HepG2 (cell line): Measurements from ENCODE around the gene NUFIP2. TPM values are rescaled to one million over a fixed set of nuclear protein-coding genes. Genes with fewer than 3 reads are reported as not detected.

Experiments used
- GABPB1 ChIP-seq: IDR thresholded peaks from 2 replicates; pipeline ENCODE4 v1.6.1; 2016; ENCODE audit warnings: mild to moderate bottlenecking, missing genetic modification reagents, moderate library complexity, missing compliant biosample characterization
- HNRNPK ChIP-seq: fragments of 200-400 bp; formaldehyde crosslinking; IDR thresholded peaks from 2 replicates; pipeline ENCODE4 v1.6.1; 2018; ENCODE audit warnings: low read length, low read depth, moderate library complexity, mild to moderate bottlenecking; ENCODE audit not compliant: poor library complexity, severe bottlenecking
- MAF1 ChIP-seq: sonication (generic); formaldehyde crosslinking; IDR thresholded peaks from 2 replicates; pipeline ENCODE4 v1.5.0; 2020; ENCODE audit warnings: missing genetic modification reagents, borderline replicate concordance
- MTF2 ChIP-seq: sonication (generic); formaldehyde crosslinking; IDR thresholded peaks from 2 replicates; pipeline ENCODE4 v1.5.0; 2020; ENCODE audit warnings: missing genetic modification reagents, borderline replicate concordance
- MXI1 ChIP-seq: IDR thresholded peaks from 3 replicates; pipeline ENCODE4 v1.6.1; 2012; ENCODE audit warnings: low read depth, low read length, inconsistent platforms, borderline replicate concordance
- PCBP1 ChIP-seq: fragments of 200-400 bp; formaldehyde crosslinking; IDR thresholded peaks from 2 replicates; pipeline ENCODE4 v1.6.1; 2017; ENCODE audit warnings: mild to moderate bottlenecking, low read depth, low read length, borderline replicate concordance
- PHF21A ChIP-seq: sonication (generic); formaldehyde crosslinking; IDR thresholded peaks from 2 replicates; pipeline ENCODE4 v1.5.0; 2020; ENCODE audit warnings: mild to moderate bottlenecking, missing genetic modification reagents
- RORA ChIP-seq: sonication (generic); formaldehyde crosslinking; IDR thresholded peaks from 2 replicates; pipeline ENCODE4 v1.5.0; 2020; ENCODE audit warnings: mild to moderate bottlenecking, missing genetic modification reagents, moderate library complexity
- SNAPC2 ChIP-seq: sonication (generic); formaldehyde crosslinking; IDR thresholded peaks from 2 replicates; pipeline ENCODE4 v1.8.1; 2022; ENCODE audit warnings: mild to moderate bottlenecking, missing genetic modification reagents
- SOX13 ChIP-seq, 3 experiments: fragments of 450-650 bp in 1 of 3; sonication (generic) in 1 of 3; formaldehyde crosslinking in 1 of 3; IDR thresholded peaks in 2 of 3; conservative IDR thresholded peaks in 1 of 3; 2 replicates each; pipeline versions ENCODE4 v1.5.0 to v1.6.1; 2016 to 2020; ENCODE audit warnings: antibody characterized with exemption in 1 of 3, mild to moderate bottlenecking in 1 of 3, missing compliant biosample characterization in 1 of 3, missing genetic modification reagents in 1 of 3, moderate library complexity in 1 of 3
- ZBTB8A ChIP-seq: sonication (generic); formaldehyde crosslinking; IDR thresholded peaks from 2 replicates; pipeline ENCODE4 v1.4.0; 2020; ENCODE audit warnings: mild to moderate bottlenecking, low read depth, missing genetic modification reagents, borderline replicate concordance
- ZFY ChIP-seq: sonication (generic); formaldehyde crosslinking; IDR thresholded peaks from 2 replicates; pipeline ENCODE4 v1.4.0; 2020; ENCODE audit warnings: missing genetic modification reagents
- ZKSCAN1 ChIP-seq: fragments of 150-350 bp; IDR thresholded peaks from 2 replicates; pipeline ENCODE4 v1.6.1; 2014; ENCODE audit warnings: low read length
- ZNF225 ChIP-seq: sonication (generic); formaldehyde crosslinking; IDR thresholded peaks from 2 replicates; pipeline ENCODE4 v1.4.0; 2020; ENCODE audit warnings: mild to moderate bottlenecking, missing genetic modification reagents
- ZNF296 ChIP-seq: sonication (generic); formaldehyde crosslinking; conservative IDR thresholded peaks from 2 replicates; pipeline ENCODE4 v1.5.0; 2020; ENCODE audit warnings: mild to moderate bottlenecking, missing genetic modification reagents
- polyA plus RNA-seq, 8 experiments: library from polyadenylated mRNA; depleted of rRNA in 3 of 8; stranded (reverse) in 7 of 8; unstranded in 1 of 8; fragments of >200 nt; fragmentation: Illumina TruSeq in 4 of 8; extraction: Trizol in 4 of 8; gene quantifications; 2 replicates each; pipeline versions ENCODE4 v1.2.1 to v1.2.3, GENCODE V29; 2011 to 2016; ENCODE audit warnings: low read depth in 4 of 8, missing spikeins in 1 of 8, mixed read lengths in 1 of 8; ENCODE audit not compliant: insufficient read depth in 1 of 8
- total RNA-seq, 5 experiments: library from RNA; depleted of rRNA; stranded (reverse); fragments of >200 nt; fragmentation: Illumina TruSeq; extraction: Trizol; gene quantifications; 2 replicates each; pipeline ENCODE4 v1.2.3, GENCODE V29; 2016; ENCODE audit warnings: low read depth in 1 of 5
- TF ChIP-seq, protein P1 (sequence below), 2 experiments: sonication (generic) in 1 of 2; formaldehyde crosslinking in 1 of 2; IDR thresholded peaks; 2 replicates each; pipeline versions ENCODE4 v1.4.0 to v1.6.1; 2018 to 2020; ENCODE audit warnings: missing genetic modification reagents in 2 of 2, borderline replicate concordance in 1 of 2, low read depth in 1 of 2, mild to moderate bottlenecking in 1 of 2, missing biosample characterization in 1 of 2
- TF ChIP-seq, protein P2 (sequence below): IDR thresholded peaks from 2 replicates; pipeline ENCODE4 v1.6.1; 2012; ENCODE audit warnings: inconsistent platforms
- TF ChIP-seq, protein P3 (sequence below): sonication (generic); formaldehyde crosslinking; IDR thresholded peaks from 2 replicates; pipeline ENCODE4 v1.4.0; 2020; ENCODE audit warnings: mild to moderate bottlenecking, missing genetic modification reagents
- TF ChIP-seq, protein P4 (sequence below): sonication (generic); formaldehyde crosslinking; IDR thresholded peaks from 2 replicates; pipeline ENCODE4 v1.5.1; 2020; ENCODE audit warnings: mild to moderate bottlenecking, moderate library complexity, missing genetic modification reagents

The NUFIP2 gene
- total and polyA plus RNA-seq, 2 of the 13 experiments (the other 11 are each of a cell fraction or from before 2014, with no cell fraction given), result 10.3 to 30.8 TPM

DNA sequence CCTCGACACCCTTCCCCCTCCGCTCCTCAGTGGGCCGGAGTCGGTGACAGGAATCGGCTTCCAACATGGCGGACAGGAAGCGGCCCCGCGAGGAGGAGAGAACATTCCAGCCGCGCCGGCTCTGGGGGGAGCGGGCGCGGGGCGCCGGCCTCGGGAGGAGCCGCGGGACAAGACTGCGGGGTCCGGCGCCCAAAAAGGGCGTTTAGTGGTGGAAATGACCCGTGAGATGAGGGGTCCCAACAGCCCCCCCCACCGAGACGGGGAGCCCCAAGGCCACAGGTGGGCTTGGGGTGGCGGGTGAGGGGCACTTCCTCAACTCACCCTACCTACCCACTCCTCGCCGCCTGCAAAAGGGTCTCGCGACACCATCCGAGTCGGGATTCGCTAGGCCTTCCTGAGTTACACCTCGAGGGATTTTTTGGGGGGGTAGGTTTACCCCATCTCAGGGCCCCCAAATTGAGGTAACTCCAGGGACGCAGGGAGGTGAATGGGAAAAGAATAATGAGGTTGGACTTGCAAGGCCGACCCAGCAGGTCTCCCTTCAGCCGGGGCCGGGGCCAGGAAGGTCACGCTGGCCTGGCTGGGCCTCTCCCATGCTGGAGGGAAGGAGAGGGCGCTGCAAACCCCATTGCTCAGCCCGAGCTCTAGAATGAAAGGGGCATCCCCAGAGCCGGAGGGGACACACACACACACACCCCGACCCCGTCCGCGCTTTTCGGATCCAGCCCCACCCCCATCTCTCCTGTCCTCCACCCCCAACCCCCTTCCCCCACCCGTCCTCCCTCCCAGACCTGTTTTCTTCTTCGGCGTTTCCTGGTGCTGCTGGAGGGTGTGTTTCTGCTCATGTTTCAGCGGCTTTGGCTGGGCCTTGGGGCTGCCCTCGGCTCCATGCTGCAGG is 707 bp downstream of the NUFIP2 start (continued):
- TF ChIP-seq, protein P1, sequence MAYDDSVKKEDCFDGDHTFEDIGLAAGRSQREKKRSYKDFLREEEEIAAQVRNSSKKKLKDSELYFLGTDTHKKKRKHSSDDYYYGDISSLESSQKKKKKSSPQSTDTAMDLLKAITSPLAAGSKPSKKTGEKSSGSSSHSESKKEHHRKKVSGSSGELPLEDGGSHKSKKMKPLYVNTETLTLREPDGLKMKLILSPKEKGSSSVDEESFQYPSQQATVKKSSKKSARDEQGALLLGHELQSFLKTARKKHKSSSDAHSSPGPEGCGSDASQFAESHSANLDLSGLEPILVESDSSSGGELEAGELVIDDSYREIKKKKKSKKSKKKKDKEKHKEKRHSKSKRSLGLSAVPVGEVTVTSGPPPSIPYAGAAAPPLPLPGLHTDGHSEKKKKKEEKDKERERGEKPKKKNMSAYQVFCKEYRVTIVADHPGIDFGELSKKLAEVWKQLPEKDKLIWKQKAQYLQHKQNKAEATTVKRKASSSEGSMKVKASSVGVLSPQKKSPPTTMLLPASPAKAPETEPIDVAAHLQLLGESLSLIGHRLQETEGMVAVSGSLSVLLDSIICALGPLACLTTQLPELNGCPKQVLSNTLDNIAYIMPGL (CRISPR knock-in tag; IDR thresholded peaks at IDR 0.05; ENCODE audit: borderline replicate concordance in 1 of 2, low read depth in 1 of 2), result peak in 1 of 2 experiments; percentile 46; a peak in 1 of 4 replicates
- TF ChIP-seq RORA (CRISPR knock-in tag) (no peak), SNAPC2 (no peak), SOX13 (IDR thresholded peaks at IDR 0.05) (no peak), SOX13 (CRISPR knock-in tag; conservative IDR thresholded peaks at IDR 0.05 in 1 of 2, IDR thresholded peaks at IDR 0.05 in 1 of 2) (no peak), ZKSCAN1 (no peak), ZNF296 (CRISPR knock-in tag) (no peak), PHF21A (CRISPR knock-in tag) (peak; percentile 26; the same call in 1 of the 2 replicates), ZNF225 (CRISPR knock-in tag) (peak; percentile 74; the same call in 1 of the 2 replicates), GABPB1 (peak; percentile 80), MXI1 (0 out of 3 replicates have a peak, but pooled peaks have one; percentile 8), ZBTB8A (no peak), HNRNPK (peak; percentile 60), MTF2 (CRISPR knock-in tag) (peak; percentile 5; the same call in 1 of the 2 replicates), MAF1 (CRISPR knock-in tag) (no peak; the same call in 1 of the 2 replicates), ZFY (peak; percentile 55), PCBP1 (0 out of 2 replicates have a peak, but pooled peaks have one; percentile 38)
- TF ChIP-seq, protein P2, sequence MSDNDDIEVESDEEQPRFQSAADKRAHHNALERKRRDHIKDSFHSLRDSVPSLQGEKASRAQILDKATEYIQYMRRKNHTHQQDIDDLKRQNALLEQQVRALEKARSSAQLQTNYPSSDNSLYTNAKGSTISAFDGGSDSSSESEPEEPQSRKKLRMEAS, result peak; percentile 51; the same call in 1 of the 2 replicates
- TF ChIP-seq, protein P3, sequence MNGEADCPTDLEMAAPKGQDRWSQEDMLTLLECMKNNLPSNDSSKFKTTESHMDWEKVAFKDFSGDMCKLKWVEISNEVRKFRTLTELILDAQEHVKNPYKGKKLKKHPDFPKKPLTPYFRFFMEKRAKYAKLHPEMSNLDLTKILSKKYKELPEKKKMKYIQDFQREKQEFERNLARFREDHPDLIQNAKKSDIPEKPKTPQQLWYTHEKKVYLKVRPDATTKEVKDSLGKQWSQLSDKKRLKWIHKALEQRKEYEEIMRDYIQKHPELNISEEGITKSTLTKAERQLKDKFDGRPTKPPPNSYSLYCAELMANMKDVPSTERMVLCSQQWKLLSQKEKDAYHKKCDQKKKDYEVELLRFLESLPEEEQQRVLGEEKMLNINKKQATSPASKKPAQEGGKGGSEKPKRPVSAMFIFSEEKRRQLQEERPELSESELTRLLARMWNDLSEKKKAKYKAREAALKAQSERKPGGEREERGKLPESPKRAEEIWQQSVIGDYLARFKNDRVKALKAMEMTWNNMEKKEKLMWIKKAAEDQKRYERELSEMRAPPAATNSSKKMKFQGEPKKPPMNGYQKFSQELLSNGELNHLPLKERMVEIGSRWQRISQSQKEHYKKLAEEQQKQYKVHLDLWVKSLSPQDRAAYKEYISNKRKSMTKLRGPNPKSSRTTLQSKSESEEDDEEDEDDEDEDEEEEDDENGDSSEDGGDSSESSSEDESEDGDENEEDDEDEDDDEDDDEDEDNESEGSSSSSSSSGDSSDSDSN (CRISPR knock-in tag), result peak; percentile 70
- TF ChIP-seq, protein P4, sequence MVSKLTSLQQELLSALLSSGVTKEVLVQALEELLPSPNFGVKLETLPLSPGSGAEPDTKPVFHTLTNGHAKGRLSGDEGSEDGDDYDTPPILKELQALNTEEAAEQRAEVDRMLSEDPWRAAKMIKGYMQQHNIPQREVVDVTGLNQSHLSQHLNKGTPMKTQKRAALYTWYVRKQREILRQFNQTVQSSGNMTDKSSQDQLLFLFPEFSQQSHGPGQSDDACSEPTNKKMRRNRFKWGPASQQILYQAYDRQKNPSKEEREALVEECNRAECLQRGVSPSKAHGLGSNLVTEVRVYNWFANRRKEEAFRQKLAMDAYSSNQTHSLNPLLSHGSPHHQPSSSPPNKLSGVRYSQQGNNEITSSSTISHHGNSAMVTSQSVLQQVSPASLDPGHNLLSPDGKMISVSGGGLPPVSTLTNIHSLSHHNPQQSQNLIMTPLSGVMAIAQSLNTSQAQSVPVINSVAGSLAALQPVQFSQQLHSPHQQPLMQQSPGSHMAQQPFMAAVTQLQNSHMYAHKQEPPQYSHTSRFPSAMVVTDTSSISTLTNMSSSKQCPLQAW, result no peak
